ENCODE data around the gene PIGS. TPM values are rescaled to one million over a fixed set of nuclear protein-coding genes. Genes with fewer than 3 reads are reported as not detected.
"Not testable (repeated sequence)": the region's sequence is repeated elsewhere in the genome, so short reads cannot be mapped to it uniquely, and the experiment has no call there.

PIGS gene
- total RNA-seq, 2 experiments from 2014 or later = 38.7 to 41.4 TPM

GRCh38 chr17:28578246-28579195 lies 7.2 kb upstream of the PIGS start:
- Mint-ChIP-seq H3K4me1 (peaks cover 32% of the 10 kb centered on the region), H3K9me3 (ENCODE audit: low read depth) (no peaks in the 10 kb centered on the region), H3K27me3 (no peaks in the 10 kb centered on the region), H3K4me3 (no peak overlapping the region), H3K36me3 (ENCODE audit: low read depth) (peaks cover 55% of the 10 kb centered on the region), H3K27ac (peak overlapping the region; percentile 71)
- CTCF ChIA-PET = interaction anchor here (0.8 to 1.6 kb wide), 4 partner anchors 11 to 32 kb away, joined by 3 to 6 read pairs (median 4); no protein-coding TSS in a partner anchor
- ATAC-seq (no peak), DNase-seq (no peak)
- intact Hi-C loops (cut with DNase I, micrococcal nuclease) = loop anchor here (1.0 to 5.0 kb wide), 2 partner anchors 67 to 84 kb away; partner anchors contain the start of genes BLTP2 (in 1 of the 2), SDF2 (in 1 of the 2) and SUPT6H (in 1 of the 2)
- POLR2A ChIA-PET = interaction anchor here (1.1 to 3.4 kb wide), 3 partner anchors 13 to 21 kb away, joined by 3 to 14 read pairs (median 3); no protein-coding TSS in a partner anchor

- ChIA-PET CTCF (interaction anchor here (0.9 to 2.6 kb wide), 7 partner anchors 10 to 242 kb away, joined by 3 to 15 read pairs (median 4); partner anchors contain the start of genes IFT20, RPL23A and TNFAIP1), POLR2A (interaction anchor here (0.6 to 3.4 kb wide), 3 partner anchors 20 to 58 kb away, joined by 3 to 14 read pairs (median 3); no protein-coding TSS in a partner anchor)
- DNase-seq = no peak
- H3K4me3 Mint-ChIP-seq = no peak overlapping the region
- peaks cover 61% of the 10 kb centered on the region for H3K36me3 Mint-ChIP-seq (ENCODE audit: low read depth)
- no peak overlapping the region for H3K27ac Mint-ChIP-seq
- H3K9me3 Mint-ChIP-seq (ENCODE audit: low read depth) = no peaks in the 10 kb centered on the region
- ATAC-seq = no peak
- H3K27me3 Mint-ChIP-seq = no peaks in the 10 kb centered on the region
- intact Hi-C loops (cut with DNase I, micrococcal nuclease) = loop anchor here (1.0 to 5.0 kb wide), 2 partner anchors 22 to 85 kb away; partner anchors contain the start of genes SDF2 (in 1 of the 2), SPAG5 (in 1 of the 2) and SUPT6H (in 1 of the 2)
- H3K4me1 Mint-ChIP-seq = peaks cover 38% of the 10 kb centered on the region
Measured at GRCh38 chr17:28577466-28577824, 6.1 kb upstream of the PIGS start.

- Mint-ChIP-seq H3K36me3 (ENCODE audit: low read depth) (peaks cover 61% of the 10 kb centered on the region), H3K9me3 (ENCODE audit: low read depth) (no peaks in the 10 kb centered on the region), H3K27ac (peak within 1 kb of the TSS; percentile 82), H3K27me3 (no peaks in the 10 kb centered on the region), H3K4me1 (peaks cover 43% of the 10 kb centered on the region), H3K4me3 (peak within 1 kb of the TSS; percentile 87)
- ATAC-seq = peak; percentile 92
- DNase-seq = peak; percentile 99
- ChIA-PET POLR2A (interaction anchor here (0.6 to 3.4 kb wide), 5 partner anchors 13 to 58 kb away, joined by 3 to 14 read pairs (median 3); no protein-coding TSS in a partner anchor), CTCF (interaction anchor here (0.6 to 3.2 kb wide), 12 partner anchors 9 to 241 kb away, joined by 3 to 15 read pairs (median 4); partner anchors contain the start of genes IFT20, RPL23A, SDF2 and SUPT6H)
- intact Hi-C loops (cut with DNase I, micrococcal nuclease) = loop anchor here (1.0 to 5.0 kb wide), 3 partner anchors 22 to 85 kb away; partner anchors contain the start of genes SPAG5 (in 2 of the 2), SDF2 (in 1 of the 2), SUPT6H (in 1 of the 2) and UNC119 (in 1 of the 2)
Measured at GRCh38 chr17:28576758-28577465, 5.6 kb upstream of the PIGS start, which contains the start of gene ALDOC. Gene ALDOC (minus strand): TSS chr17:28576895. CDS start chr17:28575532, 1,363 bp downstream.

- intact Hi-C loops (cut with DNase I, micrococcal nuclease) = loop anchor here (1.0 to 5.0 kb wide), 3 partner anchors 23 to 86 kb away; partner anchors contain the start of genes SDF2 (in 1 of the 2), SPAG5 (in 1 of the 2), SUPT6H (in 1 of the 2) and UNC119 (in 1 of the 2)
- peak overlapping the region; percentile 87 for H3K4me3 Mint-ChIP-seq
Measured at GRCh38 chr17:28576016-28576415, 4.7 kb upstream of the PIGS start.

GRCh38 chr17:28575126-28575795 lies 3.9 kb upstream of the PIGS start:
- Mint-ChIP-seq H3K27ac (no peak overlapping the region), H3K9me3 (ENCODE audit: low read depth) (no peaks in the 10 kb centered on the region), H3K4me3 (no peak overlapping the region), H3K27me3 (no peaks in the 10 kb centered on the region), H3K4me1 (peaks cover 43% of the 10 kb centered on the region), H3K36me3 (ENCODE audit: low read depth) (peaks cover 55% of the 10 kb centered on the region)
- no peak for ATAC-seq
- POLR2A ChIA-PET = interaction anchor here (0.6 to 1.1 kb wide), 2 partner anchors 25 to 151 kb away, joined by 3 read pairs; no protein-coding TSS in a partner anchor
- CTCF ChIA-PET = interaction anchor here (0.6 to 3.2 kb wide), 6 partner anchors 22 to 964 kb away, joined by 3 to 15 read pairs (median 4); no protein-coding TSS in a partner anchor
- intact Hi-C loops (cut with DNase I, micrococcal nuclease) = loop anchor here in 1 of 2 experiments (5.0 kb wide), 1 partner anchor 87 kb away; the partner anchor contains the start of genes SDF2 and SUPT6H
- peak; percentile 19 for DNase-seq

More at GRCh38 chr17:28576016-28576415, 4.7 kb upstream of the PIGS start:
- ChIA-PET CTCF (interaction anchor here (0.6 to 3.2 kb wide), 6 partner anchors 22 to 963 kb away, joined by 3 to 15 read pairs (median 4); no protein-coding TSS in a partner anchor), POLR2A (interaction anchor here (0.5 to 3.4 kb wide), 4 partner anchors 23 to 71 kb away, joined by 3 to 14 read pairs (median 3); no protein-coding TSS in a partner anchor)
- not testable (repeated sequence) for ATAC-seq; DNase-seq; H3K27me3 Mint-ChIP-seq; H3K9me3 Mint-ChIP-seq (ENCODE audit: low read depth)
- peaks cover 47% of the 10 kb centered on the region for H3K4me1 Mint-ChIP-seq
- peak overlapping the region; percentile 82 for H3K27ac Mint-ChIP-seq
- peaks cover 61% of the 10 kb centered on the region for H3K36me3 Mint-ChIP-seq (ENCODE audit: low read depth)

GRCh38 chr17:28574526-28574925 lies 3.2 kb upstream of the PIGS start:
- intact Hi-C loops (cut with DNase I, micrococcal nuclease) = no loop called here
- POLR2A ChIA-PET = no interaction called here
- CTCF ChIA-PET = interaction anchor here (0.8 to 3.2 kb wide), 2 partner anchors 21 to 27 kb away, joined by 3 to 9 read pairs; no protein-coding TSS in a partner anchor
- Mint-ChIP-seq H3K36me3 (ENCODE audit: low read depth) (peaks cover 56% of the 10 kb centered on the region), H3K27me3 (no peaks in the 10 kb centered on the region), H3K9me3 (ENCODE audit: low read depth) (no peaks in the 10 kb centered on the region), H3K4me3 (no peak overlapping the region), H3K27ac (no peak overlapping the region), H3K4me1 (peaks cover 43% of the 10 kb centered on the region)
- DNase-seq (peak; percentile 44), ATAC-seq (no peak)

GRCh38 chr17:28573966-28574480 lies 2.7 kb upstream of the PIGS start:
- H3K4me1 Mint-ChIP-seq = peaks cover 42% of the 10 kb centered on the region
- POLR2A ChIA-PET = no interaction called here
- no peak overlapping the region for H3K27ac Mint-ChIP-seq
- H3K9me3 Mint-ChIP-seq (ENCODE audit: low read depth) = no peaks in the 10 kb centered on the region
- CTCF ChIA-PET = interaction anchor here (3.2 kb wide), 1 partner anchor 26 kb away, joined by 9 read pairs; no protein-coding TSS in a partner anchor
- ATAC-seq (no peak), DNase-seq (no peak)
- H3K36me3 Mint-ChIP-seq (ENCODE audit: low read depth) = peaks cover 55% of the 10 kb centered on the region
- H3K27me3 Mint-ChIP-seq = no peaks in the 10 kb centered on the region
- H3K4me3 Mint-ChIP-seq = no peak overlapping the region
- intact Hi-C loops (cut with DNase I, micrococcal nuclease) = no loop called here

- CTCF ChIA-PET = interaction anchor here (1.0 to 3.2 kb wide), 2 partner anchors 26 kb away, joined by 3 to 9 read pairs; no protein-coding TSS in a partner anchor
- H3K4me3 Mint-ChIP-seq = no peak overlapping the region
- H3K4me1 Mint-ChIP-seq = peaks cover 41% of the 10 kb centered on the region
- intact Hi-C loops (cut with DNase I, micrococcal nuclease) = no loop called here
- POLR2A ChIA-PET = no interaction called here
- H3K9me3 Mint-ChIP-seq (ENCODE audit: low read depth) = no peaks in the 10 kb centered on the region
- H3K36me3 Mint-ChIP-seq (ENCODE audit: low read depth) = peaks cover 52% of the 10 kb centered on the region
- H3K27ac Mint-ChIP-seq = no peak overlapping the region
- DNase-seq (no peak), ATAC-seq (no peak)
- H3K27me3 Mint-ChIP-seq = no peaks in the 10 kb centered on the region
Measured at GRCh38 chr17:28573521-28573920, 2.2 kb upstream of the PIGS start.

- ChIA-PET POLR2A (no interaction called here), CTCF (interaction anchor here (0.7 to 2.0 kb wide), 3 partner anchors 16 to 26 kb away, joined by 3 to 5 read pairs (median 3); no protein-coding TSS in a partner anchor)
- H3K27ac Mint-ChIP-seq = no peak overlapping the region
- H3K4me1 Mint-ChIP-seq = peaks cover 45% of the 10 kb centered on the region
- no peak for ATAC-seq
- no peaks in the 10 kb centered on the region for H3K9me3 Mint-ChIP-seq (ENCODE audit: low read depth)
- H3K27me3 Mint-ChIP-seq = no peaks in the 10 kb centered on the region
- intact Hi-C loops (cut with DNase I, micrococcal nuclease) = no loop called here
- H3K36me3 Mint-ChIP-seq (ENCODE audit: low read depth) = peaks cover 51% of the 10 kb centered on the region
- no peak overlapping the region for H3K4me3 Mint-ChIP-seq
- DNase-seq = no peak
Measured at GRCh38 chr17:28573040-28573380, 1.7 kb upstream of the PIGS start.
